ENCODE measurements around the gene THOC6.

- TF ChIP-seq CTCF (IDR thresholded peaks at IDR 0.05) (peak in 2 of 4 experiments; percentile 14 to 19), POLR2A (IDR thresholded peaks at IDR 0.05) (peak; percentile 89)
Measured at GRCh38 chr16:2980227-2981176, 43.3 kb upstream of the THOC6 start, which contains the start of gene PKMYT1.
